ENCODE measurements around the gene SLC4A11.

SLC4A11 gene

GRCh38 chr20:3239026-3239866, at the start of gene SLC4A11:
TSS of gene SLC4A11 (minus strand) at chr20:3239190. CDS start at chr20:3239137, 53 bp downstream.
- H3K27me3 ChIP-seq (ENCODE audit: low read length) = no peaks in the 10 kb centered on the region
- peak within 1 kb of the TSS; percentile 83 for H2AFZ ChIP-seq (ENCODE audit: low read depth, low read length, severe bottlenecking)
- peak within 1 kb of the TSS; percentile 63 for H3K4me2 ChIP-seq (ENCODE audit: low read depth, low read length, poor library complexity, severe bottlenecking)
- H3K27ac ChIP-seq (ENCODE audit: low read depth, low read length) = no peak within 1 kb of the TSS
- no peaks in the 10 kb centered on the region for H3K36me3 ChIP-seq (ENCODE audit: low read length)
- no peaks in the 10 kb centered on the region for H3K79me2 ChIP-seq (ENCODE audit: insufficient read depth, low read length)
- no peaks in the 10 kb centered on the region for H3K9me3 ChIP-seq (ENCODE audit: insufficient read depth, low read length)
- H4K20me1 ChIP-seq (ENCODE audit: low read depth, low read length) = no peaks in the 10 kb centered on the region
- H3F3A ChIP-seq (ENCODE audit: insufficient read depth) = no peaks in the 10 kb centered on the region
- H3K9ac ChIP-seq (ENCODE audit: low read length) = peak within 1 kb of the TSS; percentile 53
- no peak for TF ChIP-seq CTCF (IDR thresholded peaks at IDR 0.05; ENCODE audit: insufficient read depth, low read length, poor library complexity, severe bottlenecking)
- TF ChIP-seq EZH2phosphoT487 (conservative IDR thresholded peaks at IDR 0.05; ENCODE audit: low read length) = no peak
- peak within 1 kb of the TSS; percentile 68 for H3K4me3 ChIP-seq (ENCODE audit: insufficient read depth, low read length, poor library complexity, severe bottlenecking)
- H3K9me2 ChIP-seq (replicated peaks; ENCODE audit: insufficient read depth, low read length) = no peaks in the 10 kb centered on the region

GRCh38 chr20:3283222-3283820, 44.3 kb upstream of the SLC4A11 start:
- H3K9me3 ChIP-seq (ENCODE audit: insufficient read depth, low read length) = no peaks in the 10 kb centered on the region
- no peak overlapping the region for H3K4me3 ChIP-seq (ENCODE audit: insufficient read depth, low read length, poor library complexity, severe bottlenecking)
- H2AFZ ChIP-seq (ENCODE audit: low read depth, low read length, severe bottlenecking) = no peak overlapping the region
- no peak overlapping the region for H3K4me2 ChIP-seq (ENCODE audit: low read depth, low read length, poor library complexity, severe bottlenecking)
- no peaks in the 10 kb centered on the region for H4K20me1 ChIP-seq (ENCODE audit: low read depth, low read length)
- no peaks in the 10 kb centered on the region for H3K27me3 ChIP-seq (ENCODE audit: low read length)
- H3K9ac ChIP-seq (ENCODE audit: low read length) = no peak overlapping the region
- TF ChIP-seq EZH2phosphoT487 (conservative IDR thresholded peaks at IDR 0.05; ENCODE audit: low read length) (no peak), CTCF (IDR thresholded peaks at IDR 0.05; ENCODE audit: insufficient read depth, low read length, poor library complexity, severe bottlenecking) (no peak)
- no peak overlapping the region for H3K27ac ChIP-seq (ENCODE audit: low read depth, low read length)
- H3K36me3 ChIP-seq (ENCODE audit: low read length) = no peaks in the 10 kb centered on the region
- H3K9me2 ChIP-seq (replicated peaks; ENCODE audit: insufficient read depth, low read length) = no peaks in the 10 kb centered on the region
- no peaks in the 10 kb centered on the region for H3K79me2 ChIP-seq (ENCODE audit: insufficient read depth, low read length)
- H3F3A ChIP-seq (ENCODE audit: insufficient read depth) = no peaks in the 10 kb centered on the region

- Histone ChIP-seq H2AFZ (ENCODE audit: low read depth, low read length, severe bottlenecking) (no peak overlapping the region), H3K4me3 (ENCODE audit: insufficient read depth, low read length, poor library complexity, severe bottlenecking) (no peak overlapping the region), H3K36me3 (ENCODE audit: low read length) (no peaks in the 10 kb centered on the region), H3K79me2 (ENCODE audit: insufficient read depth, low read length) (no peaks in the 10 kb centered on the region), H3K9me2 (replicated peaks; ENCODE audit: insufficient read depth, low read length) (no peaks in the 10 kb centered on the region), H3K9me3 (ENCODE audit: insufficient read depth, low read length) (no peaks in the 10 kb centered on the region), H4K20me1 (ENCODE audit: low read depth, low read length) (no peaks in the 10 kb centered on the region), H3K4me2 (ENCODE audit: low read depth, low read length, poor library complexity, severe bottlenecking) (no peak overlapping the region), H3F3A (ENCODE audit: insufficient read depth) (no peaks in the 10 kb centered on the region), H3K27ac (ENCODE audit: low read depth, low read length) (no peak overlapping the region), H3K27me3 (ENCODE audit: low read length) (no peaks in the 10 kb centered on the region), H3K9ac (ENCODE audit: low read length) (no peak overlapping the region)
- TF ChIP-seq EZH2phosphoT487 (conservative IDR thresholded peaks at IDR 0.05; ENCODE audit: low read length) = no peak
- no peak for TF ChIP-seq CTCF (IDR thresholded peaks at IDR 0.05; ENCODE audit: insufficient read depth, low read length, poor library complexity, severe bottlenecking)
These were observed 43.6 kb upstream of the SLC4A11 start for GRCh38 chr20:3282271-3283221.
